NT2/D1 (cell line): ENCODE results near the gene PTGER1.

Experiments used
- SUZ12 ChIP-seq: IDR thresholded peaks from 2 replicates; pipeline ENCODE4 v1.6.1; 2011; ENCODE audit not compliant: insufficient read length, insufficient read depth; ENCODE audit errors: extremely low read depth
- YY1 ChIP-seq: IDR thresholded peaks from 2 replicates; pipeline ENCODE4 v1.6.1; 2011; ENCODE audit not compliant: insufficient read length, insufficient read depth
- ZNF274 ChIP-seq: IDR thresholded peaks from 2 replicates; pipeline ENCODE4 v1.6.1; 2011; ENCODE audit warnings: mild to moderate bottlenecking, low read depth, low read length

GRCh38 chr19:14446336-14447036 lies 28.7 kb downstream of the PTGER1 start:
- TF ChIP-seq YY1: no peak
- no peak for TF ChIP-seq SUZ12
- TF ChIP-seq ZNF274: no peak
